Thyroid gland (tissue), 4 donors: Measurements from ENCODE around the gene NRXN2. TPM values are rescaled to one million over a fixed set of nuclear protein-coding genes. Genes with fewer than 3 reads are reported as not detected.
"Not testable (repeated sequence)": the region's sequence is repeated elsewhere in the genome, so short reads cannot be mapped to it uniquely, and the experiment has no call there.

ENCODE experiments used
- DNase-seq, 2 donors: peaks; one replicate each; pipeline ENCODE4 v3.0.0-alpha.2; 2019
- H3K27ac ChIP-seq, 3 donors: fragments of 200-600 bp; sonication (generic); 1 replicate in 2 of 3; 2 replicates in 1 of 3; pipeline ENCODE4 v1.5.1; 2016 to 2019; ENCODE audit warnings: mild to moderate bottlenecking in 1 of 3, moderate library complexity in 1 of 3
- H3K27me3 ChIP-seq: fragments of 200-600 bp; sonication (generic); one replicate; pipeline ENCODE4 v1.5.1; 2019
- H3K36me3 ChIP-seq, 2 donors: fragments of 200-600 bp; sonication (generic); one replicate each; pipeline ENCODE4 v1.5.1; 2016 to 2019
- H3K4me1 ChIP-seq, 2 donors: fragments of 200-600 bp; sonication (generic); one replicate each; pipeline ENCODE4 v1.5.1; 2017 to 2019
- H3K4me3 ChIP-seq, 3 donors: fragments of 200-600 bp; sonication (generic); replicated peaks in 1 of 3; 1 replicate in 2 of 3; 2 replicates in 1 of 3; pipeline ENCODE4 v1.5.1; 2016; ENCODE audit warnings: mild to moderate bottlenecking in 1 of 3
- H3K9me3 ChIP-seq: fragments of 200-600 bp; sonication (generic); one replicate; pipeline ENCODE4 v1.5.1; 2017
- CTCF ChIP-seq, 6 experiments: fragments of 200-600 bp in 3 of 6; fragments of 450-650 bp in 3 of 6; sonication (generic) in 3 of 6; IDR thresholded peaks; one replicate each; pipeline ENCODE4 v1.5.1; 2016 to 2019; ENCODE audit warnings: antibody characterized with exemption in 6 of 6, mild to moderate bottlenecking in 2 of 6, inconsistent platforms in 1 of 6, moderate library complexity in 1 of 6
- POLR2A ChIP-seq, 2 donors: fragments of 450-650 bp; IDR thresholded peaks; one replicate each; pipeline ENCODE4 v1.6.1; 2017; ENCODE audit warnings: antibody characterized with exemption in 2 of 2, mild to moderate bottlenecking in 2 of 2, moderate library complexity in 1 of 2
- WGBS, 2 donors: methylation state at CpG; one replicate each; pipeline ENCODE4 v1.1.5; 2017; 5-methylcytosine and 5-hydroxymethylcytosine counted together
- intact Hi-C: fragments of 100-400 bp; cut with DNase I; formaldehyde crosslinking; loops from one replicate; pipeline ENCODE4 v1.15.1; 2023
- total RNA-seq, 4 donors: library from RNA; depleted of rRNA; stranded (reverse); fragments of >200 nt; gene quantifications; one replicate each; pipeline ENCODE4 v1.2.3, GENCODE V29; 2016

Gene NRXN2
- total RNA-seq, 4 donors from 2014 or later: 2.0 to 12.3 (median 4.8) TPM

DNA sequence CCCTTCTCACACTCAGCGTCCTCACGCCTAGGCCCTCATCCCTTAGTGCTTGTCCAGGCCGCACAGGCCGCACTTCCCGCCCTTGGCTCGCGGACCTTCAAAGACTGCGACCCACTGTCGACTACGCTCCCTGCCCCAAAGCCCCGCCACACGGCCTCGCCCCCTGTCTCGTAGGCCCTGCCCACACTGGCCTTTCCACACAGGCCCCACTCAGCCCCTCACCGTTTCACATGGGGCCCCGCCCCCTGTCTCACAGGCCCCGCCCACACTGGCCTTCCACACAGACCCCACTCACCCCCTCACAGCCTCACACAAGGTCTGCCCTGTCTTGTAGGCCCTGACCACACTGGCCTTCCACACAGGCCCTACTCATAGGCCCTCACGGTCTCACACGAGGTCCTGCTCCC, 11.0 kb downstream of the NRXN2 start:
- Histone ChIP-seq H3K4me3 (no peak overlapping the region), H3K36me3 (no peaks in the 10 kb centered on the region), H3K9me3 (no peaks in the 10 kb centered on the region), H3K27me3 (peaks cover 10% of the 10 kb centered on the region), H3K4me1 (peaks cover 0 to 23% of the 10 kb centered on the region in 2 donors), H3K27ac (no peak overlapping the region)
- intact Hi-C loops: no loop called here
- TF ChIP-seq CTCF (IDR thresholded peaks at IDR 0.05): no peak
- no peak for TF ChIP-seq POLR2A (IDR thresholded peaks at IDR 0.05)
- DNase-seq: no peak
- WGBS, 2 donors: 55 to 60% methylated on average over 18 to 19 of the region's 19 CpGs

DNA sequence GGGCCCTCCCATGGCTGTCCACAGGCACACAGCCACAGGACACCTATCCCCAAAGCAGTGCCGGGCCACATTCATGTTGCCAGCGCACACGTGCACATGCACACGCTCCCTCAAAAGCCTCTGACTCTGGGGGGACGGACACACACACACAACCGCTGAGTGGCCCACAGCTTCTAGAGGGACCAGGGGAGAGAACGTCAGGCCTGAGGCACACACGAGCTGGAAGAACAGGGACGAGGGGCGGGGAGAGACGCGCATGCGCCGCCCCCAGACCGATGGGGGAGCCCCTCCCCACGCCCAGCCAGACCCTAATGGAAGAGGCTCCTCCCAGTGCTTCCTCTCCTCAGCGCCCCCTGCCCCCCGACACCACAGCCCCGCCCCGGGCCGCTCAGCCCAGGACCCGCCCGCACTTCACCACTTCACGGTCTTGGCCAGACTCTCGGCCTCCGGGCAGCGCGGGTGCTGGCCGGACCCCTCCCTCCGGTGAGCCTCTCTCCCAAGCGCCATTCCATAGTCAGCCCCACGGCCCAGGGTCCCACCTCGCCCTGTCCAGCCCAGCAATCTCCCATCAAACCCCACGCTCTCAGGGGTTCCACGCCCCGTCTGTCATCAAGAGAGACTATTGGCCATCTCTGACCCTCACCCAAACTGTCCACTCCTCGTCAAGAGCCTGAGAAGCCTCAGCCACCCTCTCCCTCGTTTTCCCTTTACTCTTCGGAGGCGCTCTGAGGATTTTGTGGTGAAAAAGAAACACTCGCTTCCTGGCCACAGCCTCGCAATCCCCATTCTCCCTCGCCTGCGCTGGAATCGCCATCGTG, 11.7 kb downstream of the NRXN2 start:
- Histone ChIP-seq H3K36me3 (no peaks in the 10 kb centered on the region), H3K27me3 (peaks cover 10% of the 10 kb centered on the region), H3K4me3 (no peak overlapping the region), H3K27ac (no peak overlapping the region), H3K9me3 (no peaks in the 10 kb centered on the region), H3K4me1 (peaks cover 0 to 23% of the 10 kb centered on the region in 2 donors)
- 28 to 32% methylated on average over 24 of the region's 46 CpGs for WGBS, 2 donors
- TF ChIP-seq POLR2A (IDR thresholded peaks at IDR 0.05) (no peak), CTCF (IDR thresholded peaks at IDR 0.05) (no peak)
- intact Hi-C loops: no loop called here
- DNase-seq: peak in 1 of 2 donors; percentile 39

- intact Hi-C loops: no loop called here
- DNase-seq: no peak
- peaks cover 3 to 26% of the 10 kb centered on the region in 2 donors for H3K4me1 ChIP-seq
- H3K4me3 ChIP-seq: no peak overlapping the region
- no peak overlapping the region for H3K27ac ChIP-seq
- H3K36me3 ChIP-seq: no peaks in the 10 kb centered on the region
- peaks cover 10% of the 10 kb centered on the region for H3K27me3 ChIP-seq
- WGBS, 2 donors: 50 to 59% methylated on average over 12 to 13 of the region's 13 CpGs
- no peaks in the 10 kb centered on the region for H3K9me3 ChIP-seq
- TF ChIP-seq CTCF (IDR thresholded peaks at IDR 0.05) (no peak), POLR2A (IDR thresholded peaks at IDR 0.05) (no peak)
Observed at GRCh38 chr11:64710418-64711137, 12.4 kb downstream of the NRXN2 start.

- intact Hi-C loops: no loop called here
- WGBS, 2 donors: 21 to 29% methylated on average over 2 of the region's 2 CpGs
- H3K4me1 ChIP-seq: peaks cover 12 to 14% of the 10 kb centered on the region in 2 donors
- no peaks in the 10 kb centered on the region for H3K36me3 ChIP-seq
- H3K27me3 ChIP-seq: no peaks in the 10 kb centered on the region
- H3K4me3 ChIP-seq: no peak overlapping the region
- peak; percentile 76 to 80 for DNase-seq
- H3K27ac ChIP-seq: peak overlapping the region in 1 of 3 donors; percentile 64
- no peaks in the 10 kb centered on the region for H3K9me3 ChIP-seq
- no peak for TF ChIP-seq CTCF (IDR thresholded peaks at IDR 0.05)
- no peak for TF ChIP-seq POLR2A (IDR thresholded peaks at IDR 0.05)
Observed at GRCh38 chr11:64705501-64705900, 17.5 kb downstream of the NRXN2 start.

DNA sequence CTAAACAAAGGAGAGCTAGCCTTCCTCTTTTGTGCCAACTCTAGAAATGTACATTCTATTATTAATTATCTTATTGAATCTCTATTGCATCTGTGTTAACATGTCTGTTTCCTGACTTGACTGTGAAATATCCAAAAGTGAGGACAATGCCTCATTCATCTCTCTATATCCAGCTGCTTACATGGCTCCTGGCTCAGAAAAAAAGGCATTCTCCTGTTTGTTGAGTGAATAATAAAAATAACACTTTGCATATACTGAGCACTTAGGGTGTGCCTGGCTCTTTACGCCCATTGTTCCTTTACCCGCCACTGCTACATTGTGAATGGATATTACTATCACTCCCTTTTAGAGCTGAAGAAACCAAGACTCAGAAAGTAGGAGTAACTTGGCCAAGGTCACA, 19.9 kb downstream of the NRXN2 start:
- no peak for TF ChIP-seq CTCF (IDR thresholded peaks at IDR 0.05)
- no peak for TF ChIP-seq POLR2A (IDR thresholded peaks at IDR 0.05)
- no peaks in the 10 kb centered on the region for H3K9me3 ChIP-seq
- intact Hi-C loops: no loop called here
- no peak for DNase-seq
- peaks cover 12 to 14% of the 10 kb centered on the region in 2 donors for H3K4me1 ChIP-seq
- no peaks in the 10 kb centered on the region for H3K36me3 ChIP-seq
- WGBS, 2 donors: 91 to 95% methylated on average over 2 of the region's 2 CpGs
- no peak overlapping the region for H3K4me3 ChIP-seq
- H3K27me3 ChIP-seq: no peaks in the 10 kb centered on the region
- no peak overlapping the region for H3K27ac ChIP-seq

DNA sequence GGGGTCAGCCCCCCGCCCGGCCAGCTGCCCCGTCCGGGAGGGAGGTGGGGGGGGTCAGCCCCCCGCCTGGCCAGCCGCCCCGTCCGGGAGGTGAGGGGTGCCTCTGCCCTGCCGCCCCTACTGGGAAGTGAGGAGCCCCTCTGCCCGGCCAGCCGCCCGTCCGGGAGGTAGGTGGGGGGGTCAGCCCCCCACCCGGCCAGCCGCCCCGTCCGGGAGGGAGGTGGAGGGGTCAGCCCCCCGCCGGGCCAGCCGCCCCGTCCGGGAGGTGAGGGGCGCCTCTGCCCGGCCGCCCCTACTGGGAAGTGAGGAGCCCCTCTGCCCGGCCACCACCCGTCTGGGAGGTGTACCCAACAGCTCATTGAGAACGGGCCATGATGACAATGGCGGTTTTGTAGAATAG, 21.0 kb downstream of the NRXN2 start:
- intact Hi-C loops, H3K9me3 ChIP-seq, H3K36me3 ChIP-seq, DNase-seq, H3K4me3 ChIP-seq, H3K27me3 ChIP-seq, H3K27ac ChIP-seq: not testable (repeated sequence)
- 87 to 95% methylated on average over 5 to 8 of the region's 29 CpGs for WGBS, 2 donors
- H3K4me1 ChIP-seq: peaks cover 12 to 14% of the 10 kb centered on the region in 2 donors
